Muscle layer of duodenum (tissue), 2 donors: Measurements from ENCODE around the gene ACOX3.

Experiments used
- H3K27ac ChIP-seq: one replicate; pipeline ENCODE4 v1.7.0; 2013; ENCODE audit warnings: mild to moderate bottlenecking, low read length
- H3K27me3 ChIP-seq: one replicate; pipeline ENCODE4 v1.7.0; 2013; ENCODE audit warnings: low read depth, mild to moderate bottlenecking, control low read depth, low read length
- H3K36me3 ChIP-seq, 2 donors: one replicate each; pipeline ENCODE4 v1.7.0; 2013; ENCODE audit warnings: low read length in 2 of 2, control low read depth in 1 of 2, mild to moderate bottlenecking in 1 of 2; ENCODE audit not compliant: insufficient read depth in 2 of 2, control insufficient read depth in 1 of 2
- H3K4me1 ChIP-seq, 2 donors: one replicate each; pipeline ENCODE4 v1.7.0; 2013; ENCODE audit warnings: low read length in 2 of 2, mild to moderate bottlenecking in 2 of 2, control low read depth in 1 of 2, moderate library complexity in 1 of 2; ENCODE audit not compliant: insufficient read depth in 2 of 2, control insufficient read depth in 1 of 2
- H3K4me3 ChIP-seq, 2 donors: one replicate each; pipeline ENCODE4 v1.7.0; 2013; ENCODE audit warnings: low read length in 2 of 2, low read depth in 1 of 2, mild to moderate bottlenecking in 1 of 2
- H3K9me3 ChIP-seq, 2 donors: one replicate each; pipeline ENCODE4 v1.7.0; 2013; ENCODE audit warnings: low read length in 2 of 2, control low read depth in 1 of 2, mild to moderate bottlenecking in 1 of 2; ENCODE audit not compliant: control insufficient read depth in 1 of 2
- donor health status: healthy.

Gene ACOX3

GRCh38 chr4:8442596-8443358 lies 2.3 kb upstream of the ACOX3 start:
- H3K27me3 ChIP-seq, result no peaks in the 10 kb centered on the region
- H3K9me3 ChIP-seq, result no peaks in the 10 kb centered on the region
- peaks cover 13 to 48% of the 10 kb centered on the region in 2 donors for H3K4me1 ChIP-seq
- peak overlapping the region; percentile 11 to 96 for H3K4me3 ChIP-seq
- H3K36me3 ChIP-seq, result peaks cover 7 to 19% of the 10 kb centered on the region in 2 donors
- H3K27ac ChIP-seq, result no peak overlapping the region

- no peak overlapping the region for H3K27ac ChIP-seq
- H3K27me3 ChIP-seq, result no peaks in the 10 kb centered on the region
- H3K36me3 ChIP-seq, result peaks cover 0 to 8% of the 10 kb centered on the region in 2 donors
- peaks cover 13 to 51% of the 10 kb centered on the region in 2 donors for H3K4me1 ChIP-seq
- no peaks in the 10 kb centered on the region for H3K9me3 ChIP-seq
- peak overlapping the region; percentile 96 to 99 for H3K4me3 ChIP-seq
Observed at GRCh38 chr4:8441499-8442091, 1.1 kb upstream of the ACOX3 start.

GRCh38 chr4:8439914-8440491 lies 520 bp downstream of the ACOX3 start:
- H3K9me3 ChIP-seq, result no peaks in the 10 kb centered on the region
- peak overlapping the region; percentile 96 to 99 for H3K4me3 ChIP-seq
- H3K36me3 ChIP-seq, result no peaks in the 10 kb centered on the region
- H3K27me3 ChIP-seq, result no peaks in the 10 kb centered on the region
- H3K4me1 ChIP-seq, result peaks cover 13 to 58% of the 10 kb centered on the region in 2 donors
- peak overlapping the region; percentile 95 for H3K27ac ChIP-seq

- peaks cover 13 to 56% of the 10 kb centered on the region in 2 donors for H3K4me1 ChIP-seq
- no peak overlapping the region for H3K27ac ChIP-seq
Observed at GRCh38 chr4:8439168-8439567, 1.4 kb downstream of the ACOX3 start.

GRCh38 chr4:8438743-8439142 lies 1.8 kb downstream of the ACOX3 start:
- Histone ChIP-seq H3K9me3 (no peaks in the 10 kb centered on the region), H3K36me3 (no peaks in the 10 kb centered on the region), H3K4me1 (peaks cover 13 to 52% of the 10 kb centered on the region in 2 donors), H3K27me3 (no peaks in the 10 kb centered on the region), H3K4me3 (no peak overlapping the region), H3K27ac (no peak overlapping the region)

More at GRCh38 chr4:8439168-8439567, 1.4 kb downstream of the ACOX3 start:
- Histone ChIP-seq H3K27me3 (no peaks in the 10 kb centered on the region), H3K4me3 (peak overlapping the region in 1 of 2 donors; percentile 1), H3K36me3 (no peaks in the 10 kb centered on the region), H3K9me3 (no peaks in the 10 kb centered on the region)

- Histone ChIP-seq H3K4me1 (peaks cover 6 to 41% of the 10 kb centered on the region in 2 donors), H3K27me3 (no peaks in the 10 kb centered on the region), H3K4me3 (peak overlapping the region; percentile 26 to 38), H3K27ac (peak overlapping the region; percentile 51), H3K9me3 (no peaks in the 10 kb centered on the region), H3K36me3 (no peaks in the 10 kb centered on the region)
Observed at GRCh38 chr4:8437281-8437680, 3.2 kb downstream of the ACOX3 start.

GRCh38 chr4:8435656-8436121 lies 4.8 kb downstream of the ACOX3 start:
- Histone ChIP-seq H3K9me3 (no peaks in the 10 kb centered on the region), H3K27ac (peak overlapping the region; percentile 39), H3K27me3 (no peaks in the 10 kb centered on the region), H3K4me1 (peaks cover 0 to 27% of the 10 kb centered on the region in 2 donors), H3K4me3 (peak overlapping the region; percentile 44 to 45), H3K36me3 (no peaks in the 10 kb centered on the region)

- Histone ChIP-seq H3K36me3 (no peaks in the 10 kb centered on the region), H3K4me1 (peaks cover 0 to 21% of the 10 kb centered on the region in 2 donors), H3K4me3 (no peak overlapping the region), H3K27me3 (no peaks in the 10 kb centered on the region), H3K27ac (no peak overlapping the region), H3K9me3 (no peaks in the 10 kb centered on the region)
Observed at GRCh38 chr4:8434251-8435073, 6.1 kb downstream of the ACOX3 start.

- no peaks in the 10 kb centered on the region for H3K9me3 ChIP-seq
- H3K27me3 ChIP-seq, result no peaks in the 10 kb centered on the region
- H3K27ac ChIP-seq, result no peak overlapping the region
- H3K36me3 ChIP-seq, result no peaks in the 10 kb centered on the region
- peaks cover 4 to 22% of the 10 kb centered on the region in 2 donors for H3K4me1 ChIP-seq
- H3K4me3 ChIP-seq, result no peak overlapping the region
Observed at GRCh38 chr4:8433136-8433535, 7.4 kb downstream of the ACOX3 start.

GRCh38 chr4:8431553-8431952 lies 9.0 kb downstream of the ACOX3 start:
- Histone ChIP-seq H3K9me3 (no peaks in the 10 kb centered on the region), H3K4me1 (peaks cover 9 to 27% of the 10 kb centered on the region in 2 donors), H3K36me3 (no peaks in the 10 kb centered on the region), H3K27ac (no peak overlapping the region), H3K4me3 (no peak overlapping the region), H3K27me3 (no peaks in the 10 kb centered on the region)
